Progenitor cell of endocrine pancreas (in vitro differentiated cells): Measurements from ENCODE around the gene TRIM62. TPM values are rescaled to one million over a fixed set of nuclear protein-coding genes. Genes with fewer than 3 reads are reported as not detected.

Experiments used
- DNase-seq: peaks from one replicate; pipeline ENCODE4 v3.0.0; 2021; ENCODE audit warnings: low spot score; ENCODE audit not compliant: unreplicated experiment
- H3K27ac Mint-ChIP-seq: 2 replicates; pipeline ENCODE4 v1.8.0; 2021; ENCODE audit warnings: mild to moderate bottlenecking, moderate library complexity, mixed read lengths
- H3K27me3 Mint-ChIP-seq: 2 replicates; pipeline ENCODE4 v1.8.0; 2021; ENCODE audit warnings: mixed read lengths
- H3K36me3 Mint-ChIP-seq: 2 replicates; pipeline ENCODE4 v1.8.0; 2022; ENCODE audit warnings: mixed read lengths; ENCODE audit not compliant: insufficient read depth
- H3K4me1 Mint-ChIP-seq: 2 replicates; pipeline ENCODE4 v1.8.0; 2021; ENCODE audit warnings: low read depth, mixed read lengths
- H3K4me3 Mint-ChIP-seq: 2 replicates; pipeline ENCODE4 v1.8.0; 2021; ENCODE audit warnings: low read depth, mild to moderate bottlenecking, moderate library complexity, mixed read lengths
- H3K9me3 Mint-ChIP-seq: 2 replicates; pipeline ENCODE4 v1.8.0; 2021; ENCODE audit warnings: low read depth, mixed read lengths
- CTCF ChIP-seq: fragments of 200-600 bp; sonication (generic); IDR thresholded peaks from one replicate; pipeline ENCODE4 v1.5.0; 2021; ENCODE audit warnings: antibody characterized with exemption, mild to moderate bottlenecking; ENCODE audit not compliant: unreplicated experiment
- total RNA-seq: library from RNA; stranded (reverse); gene quantifications from 2 replicates; pipeline ENCODE4 v1.2.1, GENCODE V29; 2021

TRIM62 gene
- total RNA-seq, 1 donor from 2014 or later: 7.4 TPM

- no peak overlapping the region for H3K27ac Mint-ChIP-seq
Measured at GRCh38 chr1:33146003-33146402, 35.8 kb downstream of the TRIM62 start.

DNA sequence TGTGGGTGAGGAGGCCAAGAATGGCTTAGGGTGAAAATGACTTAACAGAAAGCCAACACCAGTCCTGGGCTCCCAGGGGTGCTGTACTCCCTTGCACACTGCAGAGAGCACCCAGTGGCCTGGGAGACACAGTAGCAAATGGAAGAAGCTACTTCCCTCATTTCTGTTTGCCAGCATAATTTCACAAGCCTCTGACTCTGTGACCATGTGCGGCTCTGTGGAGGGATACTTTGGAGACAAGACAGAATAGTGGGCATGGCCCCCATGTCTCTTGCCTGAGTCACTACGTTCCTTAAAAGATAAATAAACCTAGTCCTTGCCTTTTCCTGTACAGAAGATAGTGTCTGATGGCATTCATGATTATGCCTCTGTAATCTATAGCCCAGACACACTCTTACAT lies 38.1 kb downstream of the TRIM62 start:
- H3K4me1 Mint-ChIP-seq: no peaks in the 10 kb centered on the region
- TF ChIP-seq CTCF: no peak
- peaks cover 8% of the 10 kb centered on the region for H3K27me3 Mint-ChIP-seq
- H3K4me3 Mint-ChIP-seq: no peak overlapping the region
- H3K9me3 Mint-ChIP-seq: no peaks in the 10 kb centered on the region
- DNase-seq: no peak
- H3K27ac Mint-ChIP-seq: no peak overlapping the region
- H3K36me3 Mint-ChIP-seq: no peaks in the 10 kb centered on the region

More at GRCh38 chr1:33146003-33146402, 35.8 kb downstream of the TRIM62 start:
- no peak for DNase-seq
- Mint-ChIP-seq H3K4me1 (peaks cover 14% of the 10 kb centered on the region), H3K36me3 (no peaks in the 10 kb centered on the region), H3K9me3 (no peaks in the 10 kb centered on the region), H3K27me3 (peaks cover 3% of the 10 kb centered on the region), H3K4me3 (no peak overlapping the region)
- no peak for TF ChIP-seq CTCF

GRCh38 chr1:33143176-33143575 lies 38.7 kb downstream of the TRIM62 start:
- H3K27me3 Mint-ChIP-seq: peaks cover 8% of the 10 kb centered on the region
- H3K4me1 Mint-ChIP-seq: no peaks in the 10 kb centered on the region
- H3K27ac Mint-ChIP-seq: peak overlapping the region; percentile 12
- DNase-seq: no peak
- no peaks in the 10 kb centered on the region for H3K9me3 Mint-ChIP-seq
- H3K36me3 Mint-ChIP-seq: no peaks in the 10 kb centered on the region
- no peak overlapping the region for H3K4me3 Mint-ChIP-seq
- no peak for TF ChIP-seq CTCF

DNA sequence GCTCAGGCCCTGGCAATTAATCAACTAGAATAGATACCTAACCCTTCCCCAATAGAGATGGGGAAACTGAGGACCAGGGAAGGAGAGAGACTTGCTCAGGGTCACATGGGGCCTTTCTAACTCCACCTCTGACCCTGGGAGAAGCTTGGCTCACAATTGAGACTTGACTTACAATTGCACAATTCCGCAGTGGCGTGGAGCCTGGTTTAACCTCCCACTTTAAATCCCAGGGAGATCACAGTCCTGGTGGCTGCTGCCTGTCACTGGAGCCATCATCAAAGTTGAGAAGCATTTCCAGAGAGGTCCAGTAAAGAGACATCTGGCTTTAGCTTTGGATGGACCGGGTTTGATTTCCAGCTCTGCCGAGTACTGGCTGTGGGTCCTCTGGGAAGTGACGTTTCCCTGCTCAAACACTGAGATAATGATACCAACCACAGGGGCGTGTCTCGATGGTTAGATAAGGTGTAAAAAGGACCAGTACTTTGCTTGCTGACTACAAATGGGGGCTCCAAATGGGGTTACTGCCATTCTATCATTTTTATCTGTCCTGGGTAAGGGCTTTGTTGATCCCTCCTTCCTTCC lies 39.3 kb downstream of the TRIM62 start:
- DNase-seq: no peak

DNA sequence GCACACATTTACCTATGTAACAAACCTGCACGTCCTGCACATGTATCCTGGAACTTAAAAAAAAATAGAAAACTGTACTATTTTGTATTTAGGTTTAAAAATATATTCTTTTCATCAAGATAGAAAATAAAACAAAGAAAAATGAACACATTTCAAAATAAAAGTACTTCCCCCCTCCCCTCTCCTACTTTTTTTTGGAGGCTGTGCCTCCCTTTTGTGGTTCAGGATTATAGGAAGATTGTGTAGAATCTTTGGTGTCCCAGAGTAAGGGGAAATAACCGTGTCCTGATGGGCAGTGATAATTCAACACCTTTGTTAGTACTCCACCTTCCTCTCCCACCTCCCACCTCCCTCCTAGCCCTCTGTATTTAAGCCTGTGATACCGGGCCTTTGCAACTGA lies 40.1 kb downstream of the TRIM62 start:
- H3K4me3 Mint-ChIP-seq: no peak overlapping the region

More for the DNA sequence above, 39.3 kb downstream of the TRIM62 start:
- H3K4me3 Mint-ChIP-seq: no peak overlapping the region
- H3K27me3 Mint-ChIP-seq: peaks cover 8% of the 10 kb centered on the region
- no peaks in the 10 kb centered on the region for H3K9me3 Mint-ChIP-seq
- no peaks in the 10 kb centered on the region for H3K4me1 Mint-ChIP-seq
- H3K27ac Mint-ChIP-seq: no peak overlapping the region
- H3K36me3 Mint-ChIP-seq: no peaks in the 10 kb centered on the region
- no peak for TF ChIP-seq CTCF

More for the DNA sequence above, 40.1 kb downstream of the TRIM62 start:
- Mint-ChIP-seq H3K27me3 (peaks cover 8% of the 10 kb centered on the region), H3K27ac (no peak overlapping the region), H3K4me1 (no peaks in the 10 kb centered on the region), H3K36me3 (no peaks in the 10 kb centered on the region), H3K9me3 (no peaks in the 10 kb centered on the region)
- TF ChIP-seq CTCF: no peak
- DNase-seq: no peak
